HG03432 (cell line): ENCODE data around the gene FBN2.
"Not testable (repeated sequence)": the region's sequence is repeated elsewhere in the genome, so short reads cannot be mapped to it uniquely, and the experiment has no call there.

Experiments used
- ATAC-seq: cut with Tn5 transposase; IDR thresholded peaks from one replicate; pipeline ENCODE4 v1.9.1; 2021; ENCODE audit warnings: mild to moderate bottlenecking, moderate library complexity; ENCODE audit not compliant: unreplicated experiment

FBN2 gene

DNA sequence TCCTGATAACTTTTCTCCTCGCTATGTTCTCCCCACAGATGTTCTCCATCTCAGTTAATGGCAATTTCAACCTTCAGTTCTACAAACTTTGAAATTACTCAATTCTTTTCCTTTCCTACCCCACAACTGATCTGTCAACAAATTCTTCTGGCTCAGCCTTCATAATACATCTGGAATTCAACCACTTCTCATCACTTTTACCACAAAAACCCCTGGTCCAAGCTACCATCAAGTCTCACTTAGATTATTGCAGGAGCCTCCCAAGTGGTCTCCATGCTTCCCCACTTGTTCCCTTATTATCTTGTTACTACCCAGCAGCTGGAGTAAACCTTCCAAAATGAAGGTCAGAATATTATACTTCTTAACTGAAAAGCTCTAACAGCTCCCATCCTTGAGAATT lies 110.1 kb downstream of the FBN2 start:
- ATAC-seq = no peak

DNA sequence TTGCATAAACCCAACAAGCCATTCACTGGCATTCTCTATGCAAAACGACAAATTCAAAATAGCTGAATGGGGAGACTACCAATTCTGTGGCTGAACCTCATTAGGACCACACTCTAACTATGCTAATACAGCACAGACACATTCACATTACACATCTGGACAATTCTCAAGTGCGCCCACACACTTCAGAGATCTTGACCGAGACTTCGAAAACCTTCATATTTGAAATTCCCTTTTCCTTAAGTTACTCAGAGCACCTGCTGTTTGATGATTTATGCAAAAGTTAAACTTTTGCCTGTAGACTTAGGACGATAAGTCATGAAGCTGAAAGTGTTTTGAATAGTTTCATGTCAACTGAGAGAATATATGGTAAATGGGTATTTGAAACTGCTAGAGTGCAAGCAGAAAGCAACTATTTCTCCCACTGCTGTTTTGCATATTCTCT lies 111.9 kb downstream of the FBN2 start:
- ATAC-seq = peak; percentile 97

GRCh38 chr5:128424646-128425045 lies 113.4 kb downstream of the FBN2 start:
- ATAC-seq = no peak

DNA sequence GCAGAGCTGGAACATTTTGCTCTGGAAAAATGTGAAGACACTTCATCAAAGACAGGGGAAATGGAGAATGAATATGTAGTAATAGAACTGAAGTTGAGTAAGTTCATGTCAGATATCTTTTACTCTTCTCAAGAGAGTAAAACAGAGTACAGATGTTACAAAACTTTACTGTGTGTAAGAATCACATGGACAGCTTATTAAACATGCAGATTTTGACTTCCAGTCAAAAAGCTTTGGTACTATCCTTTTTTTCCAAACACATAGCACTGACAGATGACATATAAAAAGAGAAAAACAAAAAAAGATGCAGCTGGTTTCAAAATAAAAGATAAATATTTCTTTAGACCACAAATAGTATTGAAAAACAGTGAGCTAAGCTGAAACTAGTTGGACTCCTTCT lies 115.4 kb downstream of the FBN2 start:
- no peak for ATAC-seq

GRCh38 chr5:128414469-128414868 lies 123.6 kb downstream of the FBN2 start:
- no peak for ATAC-seq

DNA sequence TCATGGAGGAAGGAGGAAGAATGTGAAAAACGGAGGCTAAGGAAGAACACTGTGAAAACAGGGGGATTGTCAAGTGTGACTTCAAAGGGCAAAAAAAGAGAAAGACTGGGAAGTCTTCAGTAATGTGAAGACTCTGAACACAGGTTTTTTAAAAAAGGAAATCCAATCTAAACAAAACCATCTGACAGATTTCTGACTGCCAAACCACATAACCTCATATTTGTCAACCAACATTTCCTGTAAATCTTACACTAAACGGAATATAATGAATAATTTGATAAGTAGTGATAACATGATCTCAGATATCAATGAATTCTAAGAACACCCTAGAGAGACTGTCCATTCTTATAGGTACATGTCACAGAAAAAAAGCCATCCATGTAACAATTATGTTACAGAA lies 124.7 kb downstream of the FBN2 start:
- no peak for ATAC-seq

DNA sequence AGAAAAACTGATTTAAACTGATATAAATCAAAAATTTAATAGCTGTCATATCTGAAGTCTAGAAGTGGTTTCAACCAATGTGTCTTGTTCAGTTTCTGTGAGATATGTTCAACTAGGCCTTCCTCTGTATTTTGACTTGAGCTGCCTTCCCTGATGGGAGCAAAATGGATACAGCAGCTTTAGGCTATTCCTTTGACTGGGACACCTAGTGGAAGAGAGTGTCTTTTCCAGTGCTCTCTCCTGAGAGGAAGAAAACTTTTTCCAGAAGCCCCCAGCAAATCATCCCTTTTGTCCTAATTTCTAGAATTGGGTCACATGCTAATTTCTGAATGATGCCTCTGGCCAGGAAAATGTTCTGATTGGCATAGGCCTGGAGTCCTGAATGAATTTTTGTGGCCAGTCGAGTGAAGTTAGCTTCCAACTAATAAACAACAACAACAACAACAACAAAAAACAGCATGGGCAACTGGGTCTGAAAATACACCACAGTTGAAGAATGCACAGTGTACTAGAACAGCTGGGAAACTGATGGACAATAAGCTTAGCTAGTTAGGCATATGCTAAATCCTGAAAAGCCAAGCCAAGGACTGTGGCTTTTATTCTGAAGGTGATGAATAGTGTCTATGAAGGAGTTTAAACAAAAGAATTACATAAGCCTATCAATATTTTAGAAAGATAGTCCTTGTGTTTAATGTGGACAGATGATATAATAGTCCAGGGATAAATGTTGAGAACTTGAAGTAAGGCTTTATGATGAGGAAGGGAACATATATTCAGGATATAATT lies 125.7 kb downstream of the FBN2 start:
- ATAC-seq = no peak

- ATAC-seq = no peak
These were observed 128.8 kb downstream of the FBN2 start for GRCh38 chr5:128409166-128409800.

DNA sequence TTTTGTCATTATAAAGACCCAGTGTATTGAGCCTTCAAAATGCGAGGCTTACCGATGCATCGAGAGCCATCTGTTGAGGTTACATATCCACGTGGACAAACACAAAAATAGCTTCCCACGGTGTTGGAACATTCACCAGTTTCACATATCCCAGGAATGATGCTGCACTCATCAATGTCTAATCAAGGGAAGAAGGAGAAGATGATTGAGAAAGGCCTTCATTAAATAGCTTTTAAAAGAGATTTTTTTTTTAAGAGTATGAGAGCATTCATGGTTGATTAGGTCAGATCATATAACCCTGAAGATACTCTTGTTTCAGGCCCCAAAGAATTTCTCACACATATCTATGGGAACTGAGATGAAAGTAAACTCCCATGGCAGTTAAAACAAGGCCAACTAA lies 129.4 kb downstream of the FBN2 start:
- ATAC-seq = no peak

DNA sequence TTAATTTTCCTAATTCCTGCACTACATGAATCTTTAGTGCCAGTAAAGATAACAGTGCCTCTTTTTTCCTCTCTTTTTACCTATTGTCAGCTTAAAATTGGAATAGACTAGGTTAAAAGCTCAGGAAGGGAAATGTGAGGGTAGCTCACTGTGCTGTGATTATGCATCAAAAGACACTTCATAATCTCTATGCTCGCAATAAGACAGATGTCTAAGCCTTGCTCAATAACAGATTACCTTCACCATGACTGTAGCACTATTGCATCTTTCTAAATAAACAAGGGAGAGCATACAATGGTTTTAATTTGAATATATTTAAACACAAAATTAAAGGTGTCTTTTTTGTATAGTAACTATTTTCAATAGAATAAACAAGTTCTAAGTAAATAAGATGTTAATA lies 130.1 kb downstream of the FBN2 start:
- no peak for ATAC-seq

- no peak for ATAC-seq
These were observed 131.2 kb downstream of the FBN2 start for GRCh38 chr5:128406803-128407202.

- no peak for ATAC-seq
These were observed 132.9 kb downstream of the FBN2 start for GRCh38 chr5:128405159-128405558.

GRCh38 chr5:128403333-128403732 lies 134.7 kb downstream of the FBN2 start:
- ATAC-seq = no peak

- ATAC-seq = no peak
These were observed 135.5 kb downstream of the FBN2 start for GRCh38 chr5:128402506-128402905.

GRCh38 chr5:128400766-128401165 lies 137.3 kb downstream of the FBN2 start:
- not testable (repeated sequence) for ATAC-seq

DNA sequence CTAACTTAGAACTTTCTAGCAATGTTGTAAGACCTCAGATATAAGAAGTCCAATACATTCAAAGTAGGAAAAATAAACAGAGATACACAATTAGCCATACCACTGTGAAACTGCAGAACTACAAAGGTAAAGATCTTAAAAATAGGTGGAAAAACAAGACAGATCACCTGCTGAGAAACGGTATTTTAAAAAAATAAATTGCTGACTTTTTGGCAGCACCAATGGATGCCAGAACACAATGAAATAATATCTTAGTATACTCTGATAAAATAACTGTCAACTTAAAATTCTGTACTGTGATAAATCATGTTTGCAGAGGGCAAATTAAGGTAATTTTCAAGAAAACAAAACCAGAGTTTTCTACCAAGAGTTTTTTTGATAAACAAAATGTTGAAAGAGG lies 138.9 kb downstream of the FBN2 start:
- ATAC-seq = no peak

DNA sequence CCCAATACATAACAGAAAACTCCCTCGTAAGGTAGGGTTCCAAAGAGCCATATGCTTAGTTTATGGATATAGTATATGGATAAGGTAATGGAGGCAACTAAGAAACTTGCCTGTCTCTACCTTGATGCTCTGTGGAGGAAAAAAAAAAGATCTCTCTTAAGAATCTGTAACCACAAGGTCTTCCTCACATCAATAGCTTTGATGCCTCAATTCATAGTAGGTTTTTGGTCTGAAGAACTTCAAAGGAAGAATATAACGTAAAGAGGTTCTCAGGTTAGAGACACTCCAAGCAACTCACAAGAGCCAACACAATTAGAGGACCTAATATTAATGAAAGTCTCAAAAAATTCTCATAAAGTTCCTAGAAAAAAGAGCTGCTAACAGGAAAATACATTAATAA lies 140.2 kb downstream of the FBN2 start:
- ATAC-seq = no peak

DNA sequence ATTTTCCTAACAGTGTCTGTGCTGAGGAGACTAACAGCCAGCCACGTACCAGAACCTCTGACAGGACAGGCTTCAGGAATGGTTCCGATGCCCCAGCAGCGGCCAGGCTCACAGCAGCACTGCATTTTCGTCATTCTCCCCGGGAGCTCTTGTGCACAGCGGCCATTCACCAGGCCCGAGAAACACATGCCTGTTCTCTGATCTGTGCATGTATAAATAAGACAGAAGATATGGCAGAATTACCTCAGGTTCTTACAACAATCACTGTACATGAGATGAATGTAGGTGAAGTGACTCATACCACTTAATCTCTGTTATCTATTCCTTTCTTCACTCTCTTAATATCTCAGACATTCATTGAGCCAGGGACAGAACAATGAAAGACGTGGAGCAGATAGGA lies 143.0 kb downstream of the FBN2 start:
- no peak for ATAC-seq

GRCh38 chr5:128384068-128384467 lies 154.0 kb downstream of the FBN2 start:
- no peak for ATAC-seq

GRCh38 chr5:128380337-128380736 lies 157.7 kb downstream of the FBN2 start:
- no peak for ATAC-seq

DNA sequence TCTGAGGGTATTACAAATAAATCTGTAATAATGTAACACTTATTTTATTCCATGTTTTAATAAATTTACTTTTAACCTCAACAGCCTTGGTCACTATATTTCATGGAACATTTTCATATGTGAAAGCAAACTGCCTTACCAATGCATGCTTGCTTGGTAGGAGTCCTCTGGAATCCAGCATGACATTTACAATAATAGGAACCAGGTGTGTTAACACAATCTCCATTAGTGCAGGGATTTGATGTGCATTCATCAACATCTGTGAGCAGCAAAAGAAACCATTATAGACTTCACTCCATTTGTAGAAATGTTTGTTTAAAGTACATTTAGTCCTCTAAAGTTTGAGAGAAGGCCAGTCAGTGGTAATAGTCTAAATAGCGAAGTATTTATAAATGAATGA lies 159.4 kb downstream of the FBN2 start:
- ATAC-seq = no peak

GRCh38 chr5:128378196-128378595 lies 159.8 kb downstream of the FBN2 start:
- no peak for ATAC-seq

DNA sequence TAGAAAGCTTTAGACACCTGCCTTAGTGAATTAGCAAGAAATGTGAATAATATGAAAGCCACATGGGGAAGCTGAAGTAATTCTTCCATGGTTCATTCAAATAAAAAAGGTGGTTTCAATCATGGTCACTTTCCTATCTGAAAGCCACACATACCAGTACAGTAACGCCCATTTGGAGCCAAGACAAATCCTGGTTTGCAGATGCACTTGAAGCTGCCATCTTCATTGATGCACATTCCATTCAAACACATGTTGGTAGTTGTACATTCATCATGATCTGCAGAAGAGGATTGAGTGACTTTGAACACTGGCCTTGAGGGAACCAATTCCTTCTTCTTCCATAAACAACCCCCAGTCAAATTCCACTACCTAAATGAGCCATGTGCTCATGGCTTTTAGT lies 161.5 kb downstream of the FBN2 start:
- ATAC-seq = no peak
